HG02588 (cell line): Measurements from ENCODE around the gene KANSL1.

Experiments
- ATAC-seq: cut with Tn5 transposase; IDR thresholded peaks from one replicate; pipeline ENCODE4 v1.9.1; 2021; ENCODE audit warnings: mild to moderate bottlenecking, moderate library complexity; ENCODE audit not compliant: unreplicated experiment

Gene KANSL1

GRCh38 chr17:46045639-46046038 is 147.6 kb downstream of the KANSL1 start:
- ATAC-seq = no peak

GRCh38 chr17:46044989-46045388 is 148.2 kb downstream of the KANSL1 start:
- no peak for ATAC-seq

GRCh38 chr17:46044286-46044928 is 148.8 kb downstream of the KANSL1 start:
- ATAC-seq = no peak

- no peak for ATAC-seq
These were observed 149.6 kb downstream of the KANSL1 start for GRCh38 chr17:46043606-46044005.

GRCh38 chr17:46042925-46043324 is 150.3 kb downstream of the KANSL1 start:
- no peak for ATAC-seq

- no peak for ATAC-seq
These were observed 151.0 kb downstream of the KANSL1 start for GRCh38 chr17:46042246-46042645.

- ATAC-seq = no peak
These were observed 153.5 kb downstream of the KANSL1 start for GRCh38 chr17:46039592-46040186.

- ATAC-seq = no peak
These were observed 154.3 kb downstream of the KANSL1 start for GRCh38 chr17:46038937-46039336.

- no peak for ATAC-seq
These were observed 154.8 kb downstream of the KANSL1 start for GRCh38 chr17:46038414-46038813.

- ATAC-seq = no peak
These were observed 155.4 kb downstream of the KANSL1 start for GRCh38 chr17:46037722-46038255.

- no peak for ATAC-seq
These were observed 156.7 kb downstream of the KANSL1 start for GRCh38 chr17:46036491-46036890.

- no peak for ATAC-seq
These were observed 158.0 kb downstream of the KANSL1 start for GRCh38 chr17:46035112-46035818.

- no peak for ATAC-seq
These were observed 159.8 kb downstream of the KANSL1 start for GRCh38 chr17:46033392-46033791.

GRCh38 chr17:46032909-46033308 is 160.3 kb downstream of the KANSL1 start:
- ATAC-seq = no peak

- ATAC-seq = no peak
These were observed 161.3 kb downstream of the KANSL1 start for GRCh38 chr17:46031920-46032319.

GRCh38 chr17:46031440-46031839 is 161.8 kb downstream of the KANSL1 start:
- ATAC-seq = no peak

GRCh38 chr17:46030752-46031151 is 162.5 kb downstream of the KANSL1 start:
- no peak for ATAC-seq

- no peak for ATAC-seq
These were observed 163.6 kb downstream of the KANSL1 start for GRCh38 chr17:46029627-46030026.

GRCh38 chr17:46028981-46029565 is 164.2 kb downstream of the KANSL1 start:
- no peak for ATAC-seq

GRCh38 chr17:46028374-46028773 is 164.9 kb downstream of the KANSL1 start:
- ATAC-seq = no peak

- no peak for ATAC-seq
These were observed 165.3 kb downstream of the KANSL1 start for GRCh38 chr17:46027976-46028325.
